CD14-positive monocyte (primary cell): ENCODE results near the gene CLEC1A. TPM values are rescaled to one million over a fixed set of nuclear protein-coding genes. Genes with fewer than 3 reads are reported as not detected.

Source experiments
- DNase-seq, 3 donors: peaks; one replicate each; pipeline ENCODE4 v3.0.0-alpha.2; 2011 to 2022
- H2AFZ ChIP-seq: 2 replicates; pipeline ENCODE4 v1.6.0; 2012; ENCODE audit warnings: mild to moderate bottlenecking, low read depth, low read length, inconsistent platforms; ENCODE audit not compliant: insufficient read depth, poor library complexity, severe bottlenecking
- H3K27ac ChIP-seq, 2 donors: 1 replicate in 1 of 2; 2 replicates in 1 of 2; pipeline ENCODE4 v1.5.1; 2012 to 2013; ENCODE audit warnings: low read length in 2 of 2, control low read depth in 1 of 2, inconsistent platforms in 1 of 2, low read depth in 1 of 2, mild to moderate bottlenecking in 1 of 2
- H3K27me3 ChIP-seq, 2 donors: one replicate each; pipeline versions ENCODE4 v1.6.0 to v1.6.1; 2011 to 2013; ENCODE audit warnings: low read length in 2 of 2; ENCODE audit not compliant: control insufficient read depth in 2 of 2, insufficient read depth in 2 of 2
- H3K36me3 ChIP-seq, 2 donors: replicated peaks in 1 of 2; 1 replicate in 1 of 2; 2 replicates in 1 of 2; pipeline versions ENCODE4 v1.5.1 to v1.6.1; 2012 to 2013; ENCODE audit warnings: low read length in 2 of 2, control low read depth in 1 of 2, inconsistent platforms in 1 of 2, mild to moderate bottlenecking in 1 of 2; ENCODE audit not compliant: insufficient read depth in 2 of 2, control insufficient read depth in 1 of 2
- H3K4me1 ChIP-seq, 2 donors: 1 replicate in 1 of 2; 2 replicates in 1 of 2; pipeline versions ENCODE4 v1.5.1 to v1.6.1; 2012 to 2013; ENCODE audit warnings: low read length in 2 of 2, control low read depth in 1 of 2, inconsistent platforms in 1 of 2, mild to moderate bottlenecking in 1 of 2, moderate library complexity in 1 of 2; ENCODE audit not compliant: insufficient read depth in 2 of 2, control insufficient read depth in 1 of 2
- H3K4me2 ChIP-seq: replicated peaks from 2 replicates; pipeline ENCODE3; 2012; ENCODE audit warnings: low read length, moderate library complexity, mild to moderate bottlenecking; ENCODE audit not compliant: poor library complexity, severe bottlenecking; ENCODE audit errors: extremely low read depth
- H3K4me3 ChIP-seq, 3 experiments: fragments of 200-600 bp in 1 of 3; sonication (generic) in 1 of 3; replicated peaks in 1 of 3; 1 replicate in 2 of 3; 2 replicates in 1 of 3; pipeline ENCODE4 v1.5.1; 2011 to 2013; ENCODE audit warnings: low read length in 3 of 3, mild to moderate bottlenecking in 3 of 3, control low read depth in 2 of 3, low read depth in 2 of 3, inconsistent platforms in 1 of 3, moderate library complexity in 1 of 3
- H3K79me2 ChIP-seq: 2 replicates; pipeline ENCODE4 v1.6.0; 2012; ENCODE audit warnings: mild to moderate bottlenecking, control low read depth, inconsistent platforms, low read length, moderate library complexity; ENCODE audit not compliant: insufficient read depth
- H3K9ac ChIP-seq: 2 replicates; pipeline ENCODE4 v1.6.0; 2017; ENCODE audit warnings: low read length, mild to moderate bottlenecking; ENCODE audit not compliant: insufficient read depth, poor library complexity, severe bottlenecking
- H3K9me3 ChIP-seq, 2 donors: replicated peaks in 1 of 2; 1 replicate in 1 of 2; 2 replicates in 1 of 2; pipeline versions ENCODE4 v1.5.1 to v1.6.1; 2012 to 2013; ENCODE audit warnings: low read length in 2 of 2, control low read depth in 1 of 2; ENCODE audit not compliant: control insufficient read depth in 1 of 2, insufficient read depth in 1 of 2
- H4K20me1 ChIP-seq: 2 replicates; pipeline ENCODE4 v1.6.0; 2012; ENCODE audit warnings: mild to moderate bottlenecking, low read length, control low read depth, moderate library complexity; ENCODE audit not compliant: insufficient read depth
- H3K27ac Mint-ChIP-seq, 7 donors: one replicate each; pipeline ENCODE4 v1.8.0; 2020; ENCODE audit warnings: mild to moderate bottlenecking in 7 of 7, mixed read lengths in 7 of 7, moderate library complexity in 6 of 7, inconsistent platforms in 2 of 7
- H3K27me3 Mint-ChIP-seq, 3 donors: one replicate each; pipeline ENCODE4 v1.8.0; 2021 to 2022; ENCODE audit warnings: low read depth in 3 of 3, mild to moderate bottlenecking in 3 of 3, mixed read lengths in 3 of 3, moderate library complexity in 3 of 3, inconsistent platforms in 1 of 3
- H3K36me3 Mint-ChIP-seq, 2 donors: one replicate each; pipeline ENCODE4 v1.8.0; 2020; ENCODE audit warnings: mixed read lengths in 2 of 2, inconsistent platforms in 1 of 2, mild to moderate bottlenecking in 1 of 2
- H3K4me1 Mint-ChIP-seq: one replicate; pipeline ENCODE4 v1.8.0; 2020; ENCODE audit warnings: mild to moderate bottlenecking, mixed read lengths
- H3K4me3 Mint-ChIP-seq, 2 donors: one replicate each; pipeline ENCODE4 v1.8.0; 2020; ENCODE audit warnings: mild to moderate bottlenecking in 2 of 2, mixed read lengths in 2 of 2, moderate library complexity in 1 of 2
- H3K9me3 Mint-ChIP-seq, 7 donors: one replicate each; pipeline ENCODE4 v1.8.0; 2020 to 2022; ENCODE audit warnings: mixed read lengths in 7 of 7, mild to moderate bottlenecking in 6 of 7, moderate library complexity in 6 of 7, inconsistent platforms in 2 of 7
- WGBS: methylation state at CpG from one replicate; pipeline ENCODE4 v1.1.5; 2013; ENCODE audit warnings: missing lambda C conversion rate; ENCODE audit not compliant: insufficient coverage; 5-methylcytosine and 5-hydroxymethylcytosine counted together
- intact Hi-C, 2 donors: fragments of 100-400 bp; cut with micrococcal nuclease; formaldehyde crosslinking; loops; one replicate each; pipeline versions ENCODE4 v1.15.0 to v1.15.1; 2023
- polyA plus RNA-seq, 3 donors: library from polyadenylated mRNA; depleted of rRNA in 1 of 3; unstranded in 2 of 3; stranded (reverse) in 1 of 3; fragments of 300-500 nt in 2 of 3; fragments of >200 nt in 1 of 3; fragmentation: Illumina TruSeq in 2 of 3; gene quantifications; 1 replicate in 2 of 3; 2 replicates in 1 of 3; pipeline ENCODE4 v1.2.3, GENCODE V29; 2012 to 2021
- TF ChIP-seq, protein P1 (sequence below): fragments of 200-600 bp; IDR thresholded peaks from one replicate; pipeline ENCODE4 v1.8.0; 2022; ENCODE audit warnings: antibody characterized with exemption, mild to moderate bottlenecking

The CLEC1A gene
- polyA plus RNA-seq, 3 donors = 0.90 to 7.9 (median 1.1) TPM

DNA sequence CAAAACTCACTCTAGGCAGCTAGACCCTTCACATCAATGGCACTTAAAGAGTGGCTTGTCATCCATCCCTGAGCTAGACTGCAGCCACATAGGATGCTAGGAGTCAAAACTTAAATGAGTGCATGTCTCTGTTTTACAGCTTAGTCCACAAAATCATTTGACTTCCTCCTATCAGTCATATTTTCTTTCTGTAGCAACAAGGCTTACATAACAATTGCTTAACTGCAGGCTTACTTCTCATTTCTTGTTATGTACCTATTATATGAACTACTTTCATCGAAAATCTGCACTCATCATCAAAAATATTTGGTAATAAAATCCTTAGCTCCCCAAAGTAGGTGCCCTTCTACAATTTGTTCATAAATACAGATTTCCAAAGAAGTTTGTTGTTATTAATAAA is 30.1 kb downstream of the CLEC1A start:
- H3K4me3 ChIP-seq = peak overlapping the region; percentile 17 to 55 (median 29)
- intact Hi-C loops = loop anchor here (5.0 to 10.0 kb wide), 2 partner anchors 41 to 66 kb away; partner anchors contain the start of gene CLEC7A (in 1 of the 2)
- TF ChIP-seq, protein P1, sequence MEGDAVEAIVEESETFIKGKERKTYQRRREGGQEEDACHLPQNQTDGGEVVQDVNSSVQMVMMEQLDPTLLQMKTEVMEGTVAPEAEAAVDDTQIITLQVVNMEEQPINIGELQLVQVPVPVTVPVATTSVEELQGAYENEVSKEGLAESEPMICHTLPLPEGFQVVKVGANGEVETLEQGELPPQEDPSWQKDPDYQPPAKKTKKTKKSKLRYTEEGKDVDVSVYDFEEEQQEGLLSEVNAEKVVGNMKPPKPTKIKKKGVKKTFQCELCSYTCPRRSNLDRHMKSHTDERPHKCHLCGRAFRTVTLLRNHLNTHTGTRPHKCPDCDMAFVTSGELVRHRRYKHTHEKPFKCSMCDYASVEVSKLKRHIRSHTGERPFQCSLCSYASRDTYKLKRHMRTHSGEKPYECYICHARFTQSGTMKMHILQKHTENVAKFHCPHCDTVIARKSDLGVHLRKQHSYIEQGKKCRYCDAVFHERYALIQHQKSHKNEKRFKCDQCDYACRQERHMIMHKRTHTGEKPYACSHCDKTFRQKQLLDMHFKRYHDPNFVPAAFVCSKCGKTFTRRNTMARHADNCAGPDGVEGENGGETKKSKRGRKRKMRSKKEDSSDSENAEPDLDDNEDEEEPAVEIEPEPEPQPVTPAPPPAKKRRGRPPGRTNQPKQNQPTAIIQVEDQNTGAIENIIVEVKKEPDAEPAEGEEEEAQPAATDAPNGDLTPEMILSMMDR = no peak
- no peaks in the 10 kb centered on the region for H3K9me3 ChIP-seq
- peak; percentile 85 to 98 (median 90) for DNase-seq
- H3K4me3 Mint-ChIP-seq = peak overlapping the region; percentile 32 to 81
- H3K9ac ChIP-seq = peak overlapping the region; percentile 68
- no peak overlapping the region for H2AFZ ChIP-seq
- H3K27me3 Mint-ChIP-seq = peaks cover 0 to 2% (median 0%) of the 10 kb centered on the region in 3 donors
- no peaks in the 10 kb centered on the region for H3K27me3 ChIP-seq
- H4K20me1 ChIP-seq = no peaks in the 10 kb centered on the region
- WGBS = no CpG with 5 or more reads among the region's 1 CpG
- H3K4me1 Mint-ChIP-seq = peaks cover 54% of the 10 kb centered on the region
- peaks cover 43 to 48% of the 10 kb centered on the region in 2 donors for H3K4me1 ChIP-seq
- H3K79me2 ChIP-seq = no peaks in the 10 kb centered on the region
- no peaks in the 10 kb centered on the region for H3K36me3 ChIP-seq
- H3K36me3 Mint-ChIP-seq = peaks cover 16 to 23% of the 10 kb centered on the region in 2 donors
- H3K9me3 Mint-ChIP-seq = peaks cover 0 to 6% (median 0%) of the 10 kb centered on the region in 7 donors
- peak overlapping the region; percentile 63 to 95 for H3K27ac ChIP-seq
- peak overlapping the region; percentile 96 to 99 (median 97) for H3K27ac Mint-ChIP-seq
- H3K4me2 ChIP-seq = peak overlapping the region; percentile 56

DNA sequence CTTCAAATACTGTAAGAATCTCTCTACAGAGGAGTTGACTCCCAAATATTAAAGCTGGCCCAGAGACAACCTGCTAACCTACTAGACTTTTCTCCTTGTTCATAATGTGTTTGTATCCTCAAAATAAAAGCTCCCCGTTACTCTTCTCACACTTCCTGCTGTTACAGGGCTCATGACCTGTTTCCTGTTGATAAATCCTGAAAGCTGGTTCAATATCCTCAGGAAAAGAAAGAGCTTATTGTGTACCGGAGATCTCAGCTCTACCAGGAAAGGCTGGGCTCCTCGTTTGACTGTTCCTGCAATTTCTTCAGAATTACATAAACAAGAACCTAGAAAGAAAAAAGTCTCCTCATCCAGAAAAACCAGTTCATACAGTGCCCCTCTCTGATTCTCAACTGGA is 30.8 kb downstream of the CLEC1A start:
- peak in 2 of 3 donors; percentile 16 to 34 for DNase-seq
- no peaks in the 10 kb centered on the region for H3K27me3 ChIP-seq
- Mint-ChIP-seq H3K4me3 (peak overlapping the region in 1 of 2 donors; percentile 66), H3K27me3 (peaks cover 0 to 2% (median 0%) of the 10 kb centered on the region in 3 donors), H3K9me3 (peaks cover 0 to 6% (median 0%) of the 10 kb centered on the region in 7 donors), H3K36me3 (peaks cover 16 to 20% of the 10 kb centered on the region in 2 donors), H3K27ac (peak overlapping the region; percentile 96 to 99 (median 97)), H3K4me1 (peaks cover 54% of the 10 kb centered on the region)
- no peaks in the 10 kb centered on the region for H3K36me3 ChIP-seq
- H3K79me2 ChIP-seq = no peaks in the 10 kb centered on the region
- H3K4me2 ChIP-seq = peak overlapping the region; percentile 56
- H2AFZ ChIP-seq = peak overlapping the region; percentile 64
- peak overlapping the region; percentile 63 to 95 for H3K27ac ChIP-seq
- H3K9ac ChIP-seq = peak overlapping the region; percentile 68
- H4K20me1 ChIP-seq = no peaks in the 10 kb centered on the region
- no CpG with 5 or more reads among the region's 3 CpGs for WGBS
- peak overlapping the region in 1 of 3 experiments; percentile 55 for H3K4me3 ChIP-seq
- intact Hi-C loops = loop anchor here (5.0 to 10.0 kb wide), 2 partner anchors 41 to 67 kb away; partner anchors contain the start of gene CLEC7A (in 1 of the 2)
- peaks cover 43 to 48% of the 10 kb centered on the region in 2 donors for H3K4me1 ChIP-seq
- no peaks in the 10 kb centered on the region for H3K9me3 ChIP-seq
- TF ChIP-seq, protein P1 = no peak
